GM12864 (cell line): ENCODE results near the gene HDAC4.

Source experiments
- DNase-seq: peaks from one replicate; pipeline ENCODE4 v3.0.0-alpha.2; 2011; ENCODE audit warnings: low read depth
- H3K4me3 ChIP-seq: 2 replicates; pipeline ENCODE4 v1.5.1; 2011; ENCODE audit warnings: mild to moderate bottlenecking, low read depth, low read length, control low read depth
- CTCF ChIP-seq: IDR thresholded peaks from 2 replicates; pipeline ENCODE4 v1.5.1; 2011; ENCODE audit warnings: low read depth, mild to moderate bottlenecking, moderate library complexity, low read length, control low read depth, inconsistent platforms; ENCODE audit errors: missing control alignments

Gene HDAC4

DNA sequence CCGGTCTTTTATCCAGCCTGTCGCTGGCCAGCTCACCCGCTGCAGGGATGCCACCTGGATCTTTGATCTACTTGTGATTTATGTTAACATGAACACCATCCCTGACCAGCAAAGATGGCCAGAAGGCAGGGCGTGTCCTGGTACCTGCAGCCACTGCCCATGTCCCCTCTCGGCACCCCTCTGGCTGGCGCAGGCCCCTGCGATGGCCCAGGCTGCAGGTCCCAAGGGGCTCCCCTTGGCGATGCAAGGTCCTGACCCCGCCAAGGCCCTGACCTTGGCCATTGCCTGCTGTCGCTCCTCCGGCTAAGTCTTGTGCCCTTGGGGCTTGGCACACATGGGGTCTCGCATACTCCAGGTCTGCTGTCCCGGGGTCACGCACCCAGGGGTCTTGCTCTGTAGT is 338.1 kb downstream of the HDAC4 start:
- no peak overlapping the region for H3K4me3 ChIP-seq
- no peak for TF ChIP-seq CTCF
- no peak for DNase-seq

DNA sequence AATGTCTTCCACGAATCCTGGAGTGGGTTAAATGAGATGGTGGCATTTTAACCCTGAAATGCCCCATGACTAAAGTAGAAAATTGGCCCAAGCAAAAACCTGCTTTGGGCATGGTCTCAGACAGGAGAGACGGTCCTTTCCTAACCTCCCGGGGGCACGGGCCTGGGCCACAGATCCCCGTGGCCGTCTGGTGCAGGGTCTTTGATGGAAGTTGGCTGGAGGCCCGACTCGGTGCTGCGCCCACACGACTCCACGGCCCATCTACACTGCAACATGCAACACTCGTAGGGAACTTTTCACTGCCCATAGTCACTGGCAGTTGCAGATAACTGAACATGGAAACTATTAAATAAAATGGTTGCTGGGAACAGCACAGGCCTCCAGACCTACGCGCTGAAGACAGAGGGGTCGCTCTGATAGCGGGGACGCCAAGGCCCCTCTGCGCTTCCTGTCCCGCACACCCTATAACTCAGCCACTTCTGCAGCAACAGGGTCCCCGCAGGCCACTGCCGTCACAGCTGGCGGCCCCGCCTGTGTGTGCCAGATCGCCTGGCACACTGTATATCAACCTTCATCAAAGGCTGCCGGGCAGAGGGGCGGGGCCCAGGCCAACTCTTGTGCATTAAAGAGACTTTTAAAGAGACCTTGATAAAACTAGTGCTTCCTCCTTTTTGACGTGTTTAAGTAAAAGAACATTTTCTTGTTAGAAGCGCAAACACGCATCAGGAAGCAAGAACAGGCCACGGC is 338.8 kb downstream of the HDAC4 start:
- DNase-seq: no peak
- H3K4me3 ChIP-seq: no peak overlapping the region
- no peak for TF ChIP-seq CTCF

GRCh38 chr2:239061121-239061666 is 339.6 kb downstream of the HDAC4 start:
- no peak for TF ChIP-seq CTCF
- DNase-seq: no peak

GRCh38 chr2:239060676-239061075 is 340.1 kb downstream of the HDAC4 start:
- TF ChIP-seq CTCF: no peak
- no peak for DNase-seq
- H3K4me3 ChIP-seq: no peak overlapping the region

More at GRCh38 chr2:239061121-239061666, 339.6 kb downstream of the HDAC4 start:
- no peak overlapping the region for H3K4me3 ChIP-seq

GRCh38 chr2:239059854-239060253 is 341.0 kb downstream of the HDAC4 start:
- no peak overlapping the region for H3K4me3 ChIP-seq
- no peak for DNase-seq

GRCh38 chr2:239058766-239059165 is 342.1 kb downstream of the HDAC4 start:
- no peak for TF ChIP-seq CTCF
- no peak for DNase-seq
- no peak overlapping the region for H3K4me3 ChIP-seq

More at GRCh38 chr2:239059854-239060253, 341.0 kb downstream of the HDAC4 start:
- TF ChIP-seq CTCF: no peak

GRCh38 chr2:239057533-239057932 is 343.3 kb downstream of the HDAC4 start:
- no peak for TF ChIP-seq CTCF

More at GRCh38 chr2:239057533-239057932, 343.3 kb downstream of the HDAC4 start:
- DNase-seq: no peak
- H3K4me3 ChIP-seq: no peak overlapping the region
